A172 (cell line): ENCODE results near the gene FAM83C. TPM values are rescaled to one million over a fixed set of nuclear protein-coding genes. Genes with fewer than 3 reads are reported as not detected.

Source experiments
- DNase-seq: peaks from one replicate; pipeline ENCODE4 v3.0.0-alpha.2; 2015; ENCODE audit warnings: low spot score
- total RNA-seq: library from RNA; depleted of rRNA; stranded (reverse); fragments of >200 nt; shearing (Covaris generic); gene quantifications from 2 replicates; pipeline ENCODE4 v1.2.3, GENCODE V29; 2014; rRNA removed

The FAM83C gene
- total RNA-seq, 1 experiment from 2014 or later, result not detected

DNA sequence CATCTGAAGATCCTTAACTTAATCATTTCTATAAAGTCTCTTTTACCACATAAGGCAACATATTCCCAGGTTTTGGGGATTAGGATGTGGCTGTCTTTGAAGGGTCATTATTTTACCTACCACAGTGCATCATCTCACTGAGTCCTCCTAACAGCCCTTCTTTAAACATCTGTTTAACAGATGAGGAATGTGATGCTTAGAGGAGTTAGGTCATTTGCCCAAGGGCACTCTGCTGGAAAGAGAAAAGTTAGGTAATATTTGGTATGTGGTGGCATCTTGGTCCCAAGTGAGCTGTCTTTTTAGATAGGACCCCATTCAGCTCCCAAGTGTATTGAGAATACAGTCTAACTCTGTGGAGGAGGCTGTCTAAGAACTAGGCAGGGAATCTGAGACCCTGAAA is 54.7 kb downstream of the FAM83C start:
- no peak for DNase-seq

DNA sequence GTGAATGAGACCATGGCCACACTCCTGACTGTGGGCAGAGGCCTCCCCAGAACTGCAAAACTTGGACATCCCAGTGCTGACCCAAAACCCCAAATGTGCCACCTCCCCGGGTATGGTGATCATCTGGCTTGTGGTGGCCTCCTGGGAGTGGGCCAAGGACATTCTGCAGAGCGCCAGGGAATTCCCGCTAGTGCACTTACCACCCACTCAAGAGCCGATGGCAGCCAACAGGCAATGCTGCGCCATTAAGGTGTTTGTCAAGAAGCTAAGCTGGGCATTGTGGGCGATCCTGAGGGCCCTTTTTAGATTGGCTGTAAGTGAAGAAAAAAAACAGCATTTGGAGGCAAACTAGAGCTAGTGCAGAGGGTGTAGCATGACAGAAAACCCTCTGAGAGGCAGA is 56.3 kb downstream of the FAM83C start:
- no peak for DNase-seq

Other genes with a start within 250 kb of the FAM83C start
- 48.6 and 51.8 TPM in 2 replicates for gene TRPC4AP, start 199.6 kb downstream of the FAM83C start, total RNA-seq
- gene EDEM2, start 145.1 kb downstream of the FAM83C start, total RNA-seq, result 32.8 and 34.4 TPM in 2 replicates
- 32.2 and 48.0 TPM in 2 replicates for gene PROCR, start 120.4 kb downstream of the FAM83C start, total RNA-seq
- gene MMP24, start 65.7 kb downstream of the FAM83C start, total RNA-seq, result 5.2 and 14.2 TPM in 2 replicates
- 11.4 and 15.1 TPM in 2 replicates for gene MMP24OS, start 14.3 kb downstream of the FAM83C start, total RNA-seq
- 230 and 292 TPM in 2 replicates for gene EIF6, start 7.7 kb downstream of the FAM83C start, total RNA-seq
- 37.6 and 46.1 TPM in 2 replicates for gene UQCC1, start 119.5 kb upstream of the FAM83C start, total RNA-seq
- 1.7 and 1.9 TPM in 2 replicates for gene GDF5, start 145.8 kb upstream of the FAM83C start, total RNA-seq
- 18.4 and 21.4 TPM in 2 replicates for gene CEP250, start 163.2 kb upstream of the FAM83C start, total RNA-seq
- not detected in 2 replicates for gene C20orf173, start 237.2 kb upstream of the FAM83C start, total RNA-seq
- 258 TPM in 2 replicates for gene ERGIC3, start 249.7 kb upstream of the FAM83C start, total RNA-seq